Mucosa of rectum (tissue), 2 donors: ENCODE results near the gene UBE2Q1.

Experiments
- H3K27ac ChIP-seq, 2 donors: one replicate each; pipeline ENCODE4 v1.7.0; 2013; ENCODE audit warnings: inconsistent platforms in 2 of 2, low read depth in 2 of 2, low read length in 2 of 2
- H3K27me3 ChIP-seq, 2 donors: one replicate each; pipeline ENCODE4 v1.7.0; 2013; ENCODE audit warnings: low read length in 2 of 2; ENCODE audit not compliant: control insufficient read depth in 2 of 2, insufficient read depth in 2 of 2
- H3K36me3 ChIP-seq, 2 donors: one replicate each; pipeline ENCODE4 v1.7.0; 2013; ENCODE audit warnings: low read length in 2 of 2; ENCODE audit not compliant: control insufficient read depth in 2 of 2, insufficient read depth in 2 of 2
- H3K4me1 ChIP-seq, 2 donors: one replicate each; pipeline ENCODE4 v1.7.0; 2013; ENCODE audit warnings: low read length in 2 of 2, mild to moderate bottlenecking in 1 of 2; ENCODE audit not compliant: control insufficient read depth in 2 of 2, insufficient read depth in 2 of 2
- H3K4me3 ChIP-seq, 2 donors: one replicate each; pipeline ENCODE4 v1.7.0; 2013; ENCODE audit warnings: low read length in 2 of 2
- H3K9ac ChIP-seq, 2 donors: one replicate each; pipeline ENCODE4 v1.7.0; 2013; ENCODE audit warnings: low read length in 2 of 2, low read depth in 1 of 2, mild to moderate bottlenecking in 1 of 2
- H3K9me3 ChIP-seq, 2 donors: one replicate each; pipeline ENCODE4 v1.7.0; 2013; ENCODE audit warnings: low read length in 2 of 2; ENCODE audit not compliant: control insufficient read depth in 2 of 2
- donor health status: healthy.
- donor health status: Normal muscosa, but diverticular disease.

UBE2Q1 gene

DNA sequence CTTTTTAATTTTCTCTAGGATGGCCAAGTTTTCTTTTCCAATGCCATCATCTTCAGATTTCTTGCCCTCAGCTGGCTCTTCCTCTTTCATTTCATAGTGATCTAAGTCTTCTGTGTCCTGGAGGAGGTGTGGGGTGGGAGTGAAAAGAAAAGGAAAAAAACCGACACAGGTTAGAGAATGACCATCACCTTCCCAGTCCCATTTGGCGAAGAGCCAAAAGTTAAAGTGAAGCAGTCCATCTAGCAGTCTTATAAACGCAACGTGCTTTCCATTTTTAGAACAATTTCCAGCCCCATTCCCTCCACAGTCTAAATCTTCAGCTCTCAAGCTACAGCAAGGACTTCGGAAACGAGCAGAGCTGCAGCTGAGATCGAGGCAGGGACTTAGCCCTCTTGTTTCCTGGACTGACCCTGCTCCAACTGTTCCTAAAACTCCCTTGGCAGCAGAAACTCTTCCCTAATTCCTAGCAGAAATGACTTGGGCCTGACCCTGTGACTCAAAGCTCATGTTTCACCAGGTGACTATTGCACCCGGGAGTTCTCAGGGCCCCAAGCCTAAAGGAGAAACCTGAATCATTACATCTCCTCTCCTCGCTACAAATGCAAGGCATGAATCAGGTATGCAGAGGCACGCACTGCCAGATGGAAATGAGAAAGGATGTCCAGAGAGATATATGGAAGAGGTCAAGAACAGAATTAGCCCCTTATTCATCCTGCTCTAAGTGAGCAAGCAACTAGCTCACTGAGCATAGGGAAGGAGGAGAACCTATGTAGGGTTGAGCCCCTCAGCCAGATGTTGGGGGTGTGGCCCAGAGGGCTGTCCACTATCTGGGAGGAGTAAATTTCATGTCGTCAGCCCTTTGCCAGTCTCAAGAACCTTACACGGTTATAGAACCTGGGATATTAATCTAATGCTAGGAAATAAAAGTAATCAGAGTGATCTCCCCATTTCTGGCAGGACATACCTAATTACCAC is 5.1 kb downstream of the UBE2Q1 start:
- H3K4me3 ChIP-seq = no peak overlapping the region
- H3K9me3 ChIP-seq = no peaks in the 10 kb centered on the region
- peaks cover 19 to 23% of the 10 kb centered on the region in 2 donors for H3K4me1 ChIP-seq
- H3K9ac ChIP-seq = no peak overlapping the region
- peaks cover 60 to 75% of the 10 kb centered on the region in 2 donors for H3K36me3 ChIP-seq
- no peak overlapping the region for H3K27ac ChIP-seq
- H3K27me3 ChIP-seq = no peaks in the 10 kb centered on the region

- no peaks in the 10 kb centered on the region for H3K9me3 ChIP-seq
- H3K4me1 ChIP-seq = peaks cover 12 to 25% of the 10 kb centered on the region in 2 donors
- no peaks in the 10 kb centered on the region for H3K27me3 ChIP-seq
- peaks cover 60 to 75% of the 10 kb centered on the region in 2 donors for H3K36me3 ChIP-seq
- no peak overlapping the region for H3K27ac ChIP-seq
- H3K9ac ChIP-seq = no peak overlapping the region
- H3K4me3 ChIP-seq = no peak overlapping the region
Observed at GRCh38 chr1:154552036-154552435, 6.4 kb downstream of the UBE2Q1 start.

DNA sequence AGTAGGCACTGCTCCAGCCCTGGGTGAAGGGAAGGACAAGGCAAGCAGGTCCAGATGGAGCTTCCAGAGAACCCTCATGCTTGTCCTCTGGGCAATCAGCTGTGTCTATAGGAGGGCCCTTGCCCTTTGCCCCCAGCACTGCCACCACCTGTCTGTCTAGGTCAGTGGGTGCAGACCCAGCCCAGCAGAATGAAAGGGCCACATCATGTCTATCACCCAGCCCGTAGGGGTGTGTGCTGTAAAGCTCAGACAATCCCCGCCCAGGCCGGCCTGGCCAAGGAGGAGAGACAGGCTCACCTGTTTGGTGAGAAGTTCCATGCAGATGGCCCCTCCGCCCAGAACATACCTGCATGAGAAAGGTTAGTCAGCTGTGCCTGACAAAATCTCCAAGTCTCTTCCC is 7.0 kb downstream of the UBE2Q1 start:
- H3K27ac ChIP-seq = no peak overlapping the region
- peaks cover 60 to 75% of the 10 kb centered on the region in 2 donors for H3K36me3 ChIP-seq
- peaks cover 7 to 20% of the 10 kb centered on the region in 2 donors for H3K4me1 ChIP-seq
- H3K9ac ChIP-seq = no peak overlapping the region
- no peak overlapping the region for H3K4me3 ChIP-seq
- no peaks in the 10 kb centered on the region for H3K9me3 ChIP-seq
- H3K27me3 ChIP-seq = no peaks in the 10 kb centered on the region

GRCh38 chr1:154550657-154551056 is 7.8 kb downstream of the UBE2Q1 start:
- Histone ChIP-seq H3K9ac (no peak overlapping the region), H3K36me3 (peaks cover 59 to 72% of the 10 kb centered on the region in 2 donors)

GRCh38 chr1:154550070-154550469 is 8.4 kb downstream of the UBE2Q1 start:
- H3K36me3 ChIP-seq = peaks cover 53 to 66% of the 10 kb centered on the region in 2 donors
- no peaks in the 10 kb centered on the region for H3K27me3 ChIP-seq
- H3K9me3 ChIP-seq = no peaks in the 10 kb centered on the region
- no peak overlapping the region for H3K9ac ChIP-seq
- no peak overlapping the region for H3K27ac ChIP-seq
- H3K4me3 ChIP-seq = no peak overlapping the region
- H3K4me1 ChIP-seq = peaks cover 3 to 17% of the 10 kb centered on the region in 2 donors

More at GRCh38 chr1:154550657-154551056, 7.8 kb downstream of the UBE2Q1 start:
- no peak overlapping the region for H3K27ac ChIP-seq
- no peak overlapping the region for H3K4me3 ChIP-seq
- H3K9me3 ChIP-seq = no peaks in the 10 kb centered on the region
- H3K4me1 ChIP-seq = peaks cover 3 to 17% of the 10 kb centered on the region in 2 donors
- no peaks in the 10 kb centered on the region for H3K27me3 ChIP-seq

DNA sequence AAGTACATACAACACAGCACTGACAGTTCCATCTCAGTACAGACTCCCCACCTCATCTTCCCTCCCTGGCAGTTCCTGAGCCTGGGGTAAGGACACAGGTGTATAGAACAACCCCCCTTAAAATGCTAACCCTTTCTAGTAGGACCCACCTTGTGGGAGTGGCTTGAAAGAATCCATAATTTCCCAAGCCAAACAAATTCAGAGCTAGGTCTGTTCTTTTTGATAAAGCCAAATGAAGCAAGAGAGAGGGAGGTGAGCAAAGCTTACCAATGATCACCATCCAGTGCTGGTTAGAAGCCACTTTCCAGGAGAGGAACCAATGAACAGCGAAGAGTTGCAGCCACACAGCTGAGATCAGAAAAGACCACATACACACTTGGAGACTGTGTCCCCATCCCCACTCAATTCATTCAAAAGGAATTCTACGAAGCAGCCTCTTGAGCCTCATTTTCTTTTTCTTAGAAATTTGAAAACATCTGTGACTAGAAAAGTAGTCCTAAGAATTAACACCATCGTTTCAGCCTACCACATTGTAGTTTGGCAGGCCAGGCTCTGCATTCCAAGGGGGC is 9.2 kb downstream of the UBE2Q1 start:
- H3K27ac ChIP-seq = no peak overlapping the region
- no peak overlapping the region for H3K4me3 ChIP-seq
- peaks cover 3 to 17% of the 10 kb centered on the region in 2 donors for H3K4me1 ChIP-seq
- no peaks in the 10 kb centered on the region for H3K9me3 ChIP-seq
- H3K9ac ChIP-seq = no peak overlapping the region
- H3K36me3 ChIP-seq = peaks cover 47 to 58% of the 10 kb centered on the region in 2 donors
- no peaks in the 10 kb centered on the region for H3K27me3 ChIP-seq

DNA sequence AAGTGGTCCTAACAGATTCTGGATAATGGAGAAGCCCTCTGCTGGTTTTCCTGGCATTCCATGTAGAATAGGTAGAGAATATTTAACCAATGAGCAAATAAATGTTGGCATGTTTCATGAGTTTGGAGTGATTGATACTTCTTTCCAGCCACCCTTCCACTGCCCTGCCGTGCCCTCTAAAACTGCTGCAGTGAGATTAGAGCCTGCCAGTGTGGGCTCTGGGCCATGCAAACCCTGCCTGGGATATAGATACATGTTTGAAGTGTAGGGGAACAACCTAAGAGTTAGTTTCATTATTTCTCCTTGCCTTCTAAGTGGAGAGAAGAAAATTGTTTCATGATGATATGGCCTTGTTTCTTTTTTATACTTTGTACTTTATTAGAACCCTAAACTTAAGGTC is 10.4 kb downstream of the UBE2Q1 start:
- H3K4me3 ChIP-seq = no peak overlapping the region
- no peak overlapping the region for H3K9ac ChIP-seq
- H3K36me3 ChIP-seq = peaks cover 35 to 45% of the 10 kb centered on the region in 2 donors
- no peaks in the 10 kb centered on the region for H3K9me3 ChIP-seq
- peaks cover 0 to 17% of the 10 kb centered on the region in 2 donors for H3K4me1 ChIP-seq
- no peaks in the 10 kb centered on the region for H3K27me3 ChIP-seq
- peak overlapping the region in 1 of 2 donors; percentile 9 for H3K27ac ChIP-seq

GRCh38 chr1:154547105-154547732 is 11.2 kb downstream of the UBE2Q1 start:
- Histone ChIP-seq H3K27me3 (peaks cover 0 to 2% of the 10 kb centered on the region in 2 donors), H3K9me3 (no peaks in the 10 kb centered on the region), H3K4me3 (no peak overlapping the region), H3K4me1 (peaks cover 0 to 17% of the 10 kb centered on the region in 2 donors), H3K36me3 (peaks cover 27 to 37% of the 10 kb centered on the region in 2 donors), H3K27ac (no peak overlapping the region), H3K9ac (no peak overlapping the region)

DNA sequence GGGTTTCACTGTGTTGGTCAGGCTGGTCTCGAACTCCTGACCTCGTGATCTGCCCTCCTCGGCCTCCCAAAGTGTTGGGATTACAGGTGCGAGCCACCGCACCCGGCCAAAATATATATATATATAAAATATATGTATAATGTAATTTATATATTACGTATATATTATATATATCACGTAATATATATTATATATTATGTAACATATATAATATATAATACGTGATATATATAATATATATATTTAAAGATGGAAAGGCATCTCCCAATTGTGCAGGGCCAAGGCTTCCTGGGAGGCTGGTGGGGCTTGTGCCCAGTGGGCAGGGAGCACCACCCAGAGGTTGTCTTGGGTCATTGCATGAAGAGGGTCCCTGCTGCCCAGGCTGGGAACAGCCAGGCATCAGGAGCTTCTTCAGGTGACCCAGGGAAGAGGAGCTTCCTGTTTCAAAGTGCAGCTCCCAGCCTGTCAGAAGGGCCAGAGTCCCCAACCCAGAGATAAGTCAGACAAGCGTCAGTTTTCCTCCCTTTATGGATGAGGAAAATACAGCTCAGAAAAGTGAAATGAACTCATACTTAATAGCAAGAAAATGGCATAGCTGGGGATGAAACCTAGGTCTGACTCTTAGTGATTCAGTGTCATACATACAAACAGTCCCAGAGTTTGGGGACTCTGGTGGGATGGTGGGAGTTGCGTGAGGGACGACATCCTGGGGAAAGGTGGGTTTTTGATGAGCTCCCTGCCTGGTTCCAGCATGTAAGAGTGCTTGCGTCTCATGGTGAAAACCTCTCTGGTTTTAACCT is 12.0 kb downstream of the UBE2Q1 start:
- H3K27ac ChIP-seq = no peak overlapping the region
- H3K4me3 ChIP-seq = no peak overlapping the region
- peaks cover 0 to 15% of the 10 kb centered on the region in 2 donors for H3K4me1 ChIP-seq
- H3K36me3 ChIP-seq = peaks cover 19 to 30% of the 10 kb centered on the region in 2 donors
- peaks cover 0 to 2% of the 10 kb centered on the region in 2 donors for H3K27me3 ChIP-seq
- H3K9ac ChIP-seq = no peak overlapping the region
- no peaks in the 10 kb centered on the region for H3K9me3 ChIP-seq
